ENCODE measurements around the gene FCMR. TPM values are rescaled to one million over a fixed set of nuclear protein-coding genes. Genes with fewer than 3 reads are reported as not detected.

FCMR gene
- total RNA-seq, 4 donors from 2014 or later = 1.8 to 3.1 (median 2.6) TPM

- WGBS, 2 donors = 39 to 41% methylated on average over 11 of the region's 11 CpGs
- no peak for DNase-seq (ENCODE audit: low spot score in 2 of 2)
- Histone ChIP-seq H3K4me3 (no peak overlapping the region), H3K4me1 (peaks cover 0 to 8% (median 3%) of the 10 kb centered on the region in 4 donors), H3K36me3 (no peaks in the 10 kb centered on the region), H3K27ac (no peak overlapping the region), H3K9me3 (no peaks in the 10 kb centered on the region), H3K27me3 (no peaks in the 10 kb centered on the region)
- TF ChIP-seq, protein P1, sequence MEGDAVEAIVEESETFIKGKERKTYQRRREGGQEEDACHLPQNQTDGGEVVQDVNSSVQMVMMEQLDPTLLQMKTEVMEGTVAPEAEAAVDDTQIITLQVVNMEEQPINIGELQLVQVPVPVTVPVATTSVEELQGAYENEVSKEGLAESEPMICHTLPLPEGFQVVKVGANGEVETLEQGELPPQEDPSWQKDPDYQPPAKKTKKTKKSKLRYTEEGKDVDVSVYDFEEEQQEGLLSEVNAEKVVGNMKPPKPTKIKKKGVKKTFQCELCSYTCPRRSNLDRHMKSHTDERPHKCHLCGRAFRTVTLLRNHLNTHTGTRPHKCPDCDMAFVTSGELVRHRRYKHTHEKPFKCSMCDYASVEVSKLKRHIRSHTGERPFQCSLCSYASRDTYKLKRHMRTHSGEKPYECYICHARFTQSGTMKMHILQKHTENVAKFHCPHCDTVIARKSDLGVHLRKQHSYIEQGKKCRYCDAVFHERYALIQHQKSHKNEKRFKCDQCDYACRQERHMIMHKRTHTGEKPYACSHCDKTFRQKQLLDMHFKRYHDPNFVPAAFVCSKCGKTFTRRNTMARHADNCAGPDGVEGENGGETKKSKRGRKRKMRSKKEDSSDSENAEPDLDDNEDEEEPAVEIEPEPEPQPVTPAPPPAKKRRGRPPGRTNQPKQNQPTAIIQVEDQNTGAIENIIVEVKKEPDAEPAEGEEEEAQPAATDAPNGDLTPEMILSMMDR (IDR thresholded peaks at IDR 0.05) = no peak
- TF ChIP-seq EP300 (IDR thresholded peaks at IDR 0.05) (no peak), POLR2A (IDR thresholded peaks at IDR 0.05) (no peak)
Observed at GRCh38 chr1:206955476-206956451, 34.0 kb upstream of the FCMR start.

GRCh38 chr1:206954459-206955342 is 33.0 kb upstream of the FCMR start:
- TF ChIP-seq EP300 (IDR thresholded peaks at IDR 0.05) (no peak), POLR2A (IDR thresholded peaks at IDR 0.05) (no peak)
- TF ChIP-seq, protein P1 (IDR thresholded peaks at IDR 0.05) = no peak
- Histone ChIP-seq H3K27me3 (no peaks in the 10 kb centered on the region), H3K4me3 (no peak overlapping the region), H3K36me3 (no peaks in the 10 kb centered on the region), H3K27ac (no peak overlapping the region), H3K9me3 (no peaks in the 10 kb centered on the region), H3K4me1 (peaks cover 0 to 8% (median 3%) of the 10 kb centered on the region in 4 donors)
- 79% methylated on average over 10 of the region's 10 CpGs for WGBS, 2 donors
- no peak for DNase-seq (ENCODE audit: low spot score in 2 of 2)

DNA sequence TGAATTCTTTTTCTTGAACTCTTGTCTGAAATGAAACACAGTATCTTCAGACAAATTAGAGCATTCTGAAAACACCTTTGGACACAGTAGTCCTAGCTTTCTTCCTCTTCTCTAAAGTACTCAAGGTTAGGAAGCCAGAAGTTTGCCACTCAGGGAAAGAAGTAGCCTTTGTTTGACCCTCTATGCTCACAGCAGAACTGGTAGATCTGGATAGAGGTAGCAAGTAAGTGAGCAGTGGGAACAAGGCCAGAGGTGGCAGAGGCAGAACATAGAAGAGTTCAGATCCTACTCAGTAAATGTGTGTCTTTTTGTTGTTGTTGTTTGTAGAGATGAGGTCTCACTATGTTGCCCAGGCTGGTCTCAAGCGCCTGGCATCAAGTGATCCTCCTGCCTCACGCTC is 31.9 kb upstream of the FCMR start:
- Histone ChIP-seq H3K4me3 (no peak overlapping the region), H3K27ac (no peak overlapping the region), H3K4me1 (peaks cover 0 to 8% (median 3%) of the 10 kb centered on the region in 4 donors), H3K9me3 (no peaks in the 10 kb centered on the region), H3K36me3 (no peaks in the 10 kb centered on the region), H3K27me3 (no peaks in the 10 kb centered on the region)
- no peak for DNase-seq (ENCODE audit: low spot score in 2 of 2)
- 94 to 97% methylated on average over 2 of the region's 2 CpGs for WGBS, 2 donors
- TF ChIP-seq EP300 (IDR thresholded peaks at IDR 0.05) (no peak), POLR2A (IDR thresholded peaks at IDR 0.05) (no peak)
- TF ChIP-seq, protein P1 (IDR thresholded peaks at IDR 0.05) = no peak

GRCh38 chr1:206953126-206953525 is 31.4 kb upstream of the FCMR start:
- TF ChIP-seq POLR2A (IDR thresholded peaks at IDR 0.05) (no peak), EP300 (IDR thresholded peaks at IDR 0.05) (no peak)
- TF ChIP-seq, protein P1 (IDR thresholded peaks at IDR 0.05) = no peak
- 80 to 86% methylated on average over 3 of the region's 3 CpGs for WGBS, 2 donors
- Histone ChIP-seq H3K36me3 (no peaks in the 10 kb centered on the region), H3K4me3 (no peak overlapping the region), H3K4me1 (peaks cover 0 to 8% (median 3%) of the 10 kb centered on the region in 4 donors), H3K9me3 (no peaks in the 10 kb centered on the region), H3K27me3 (no peaks in the 10 kb centered on the region), H3K27ac (no peak overlapping the region)
- no peak for DNase-seq (ENCODE audit: low spot score in 2 of 2)

All from tibial nerve (tissue), 4 donors.